HEK293 (cell line): Measurements from ENCODE around the gene RSRC2.

Source experiments
- CTCF ChIA-PET: fragments of 350-600 bp; formaldehyde crosslinking; extraction: SDS; loops from one replicate; lab custom pipeline; 2021; ENCODE audit warnings: antibody characterized with exemption; lab: Yijun Ruan, JAX
- POLR2A ChIA-PET: fragments of 300-600 bp; formaldehyde crosslinking; extraction: SDS; loops from one replicate; lab custom pipeline; 2020; ENCODE audit warnings: antibody characterized with exemption, inconsistent platforms; lab: Yijun Ruan, JAX
- H3K27ac ChIP-seq: fragments of 200-500 bp; sonication (Bioruptor generic); 2 replicates; pipeline ENCODE4 v1.5.1; 2014; ENCODE audit warnings: low read depth, low read length, control low read depth, inconsistent platforms; ENCODE audit errors: extremely low read depth
- H3K36me3 ChIP-seq, 2 experiments: fragments of 200-500 bp in 1 of 2; sonication (Bioruptor generic) in 1 of 2; 1 replicate in 1 of 2; 2 replicates in 1 of 2; pipeline ENCODE4 v1.5.1; 2014 to 2017; ENCODE audit warnings: inconsistent platforms in 2 of 2, low read length in 2 of 2; ENCODE audit not compliant: control insufficient read depth in 2 of 2, insufficient read depth in 1 of 2
- H3K4me1 ChIP-seq: fragments of 200-500 bp; sonication (Bioruptor generic); 2 replicates; pipeline ENCODE4 v1.5.1; 2014; ENCODE audit warnings: mild to moderate bottlenecking, low read length, inconsistent platforms; ENCODE audit not compliant: control insufficient read depth, insufficient read depth
- H3K4me3 ChIP-seq: 2 replicates; pipeline ENCODE4 v1.5.1; 2011; ENCODE audit warnings: low read depth, mild to moderate bottlenecking, control low read depth, low read length, moderate library complexity
- H3K9me3 ChIP-seq: fragments of 200-500 bp; sonication (Bioruptor generic); 2 replicates; pipeline ENCODE4 v1.5.1; 2014; ENCODE audit warnings: low read depth, low read length, inconsistent platforms; ENCODE audit not compliant: control insufficient read depth, insufficient read depth
- KLF7 ChIP-seq: fragments of 450-650 bp; formaldehyde crosslinking; IDR thresholded peaks from 2 replicates; pipeline ENCODE4 v1.5.1; 2016; ENCODE audit warnings: missing biosample characterization, missing genetic modification characterization, borderline replicate concordance
- KLF8 ChIP-seq: fragments of 450-650 bp; formaldehyde crosslinking; IDR thresholded peaks from 2 replicates; pipeline ENCODE4 v1.5.1; 2016; ENCODE audit warnings: missing biosample characterization, missing genetic modification characterization
- KLF9 ChIP-seq: fragments of 450-650 bp; formaldehyde crosslinking; IDR thresholded peaks from 2 replicates; pipeline ENCODE4 v1.5.1; 2016; ENCODE audit warnings: missing biosample characterization, missing genetic modification characterization, low read depth
- PRDM1 ChIP-seq: fragments of 450-650 bp; formaldehyde crosslinking; IDR thresholded peaks from 2 replicates; pipeline ENCODE4; 2016; ENCODE audit warnings: missing biosample characterization, missing genetic modification characterization
- ZBTB1 ChIP-seq: fragments of 450-650 bp; formaldehyde crosslinking; IDR thresholded peaks from 2 replicates; pipeline ENCODE4 v1.5.1; 2016; ENCODE audit warnings: missing biosample characterization, missing genetic modification characterization
- ZNF157 ChIP-seq: fragments of 450-650 bp; formaldehyde crosslinking; IDR thresholded peaks from 2 replicates; pipeline ENCODE4 v1.5.1; 2016; ENCODE audit warnings: missing biosample characterization, missing genetic modification characterization
- ZNF16 ChIP-seq: fragments of 450-650 bp; formaldehyde crosslinking; IDR thresholded peaks from 2 replicates; pipeline ENCODE4 v1.5.1; 2016; ENCODE audit warnings: low read depth, missing biosample characterization, missing genetic modification characterization
- ZNF211 ChIP-seq: fragments of 450-650 bp; formaldehyde crosslinking; IDR thresholded peaks from 2 replicates; pipeline ENCODE4 v1.5.1; 2016; ENCODE audit warnings: low read depth, missing biosample characterization, missing genetic modification characterization
- ZNF214 ChIP-seq: fragments of 450-650 bp; formaldehyde crosslinking; IDR thresholded peaks from 2 replicates; pipeline ENCODE4 v1.5.1; 2017; ENCODE audit warnings: missing biosample characterization, mild to moderate bottlenecking, missing genetic modification characterization, borderline replicate concordance
- ZNF266 ChIP-seq: fragments of 450-650 bp; formaldehyde crosslinking; IDR thresholded peaks from 2 replicates; pipeline ENCODE4 v1.5.1; 2016; ENCODE audit warnings: missing biosample characterization, missing genetic modification characterization, low read depth
- ZNF311 ChIP-seq: fragments of 450-650 bp; formaldehyde crosslinking; IDR thresholded peaks from 2 replicates; pipeline ENCODE4 v1.5.1; 2017; ENCODE audit warnings: missing biosample characterization, missing genetic modification characterization, borderline replicate concordance
- ZNF404 ChIP-seq: fragments of 450-650 bp; formaldehyde crosslinking; IDR thresholded peaks from 2 replicates; pipeline ENCODE4 v1.5.1; 2017; ENCODE audit warnings: missing biosample characterization, missing genetic modification characterization
- ZNF530 ChIP-seq: fragments of 450-650 bp; formaldehyde crosslinking; IDR thresholded peaks from 2 replicates; pipeline ENCODE4 v1.5.1; 2016; ENCODE audit warnings: low read depth, missing biosample characterization, missing genetic modification characterization
- ZNF626 ChIP-seq: fragments of 450-650 bp; sonication (Bioruptor Pico); formaldehyde crosslinking; IDR thresholded peaks from 2 replicates; pipeline ENCODE4 v1.5.1; 2018; ENCODE audit warnings: missing biosample characterization, missing genetic modification characterization, inconsistent platforms
- ZNF629 ChIP-seq: fragments of 450-650 bp; formaldehyde crosslinking; IDR thresholded peaks from 2 replicates; pipeline ENCODE4 v1.5.1; 2017; ENCODE audit warnings: missing biosample characterization, missing genetic modification characterization
- TF ChIP-seq, protein P1 (sequence below): fragments of 450-650 bp; formaldehyde crosslinking; IDR thresholded peaks from 2 replicates; pipeline ENCODE4 v1.5.1; 2017; ENCODE audit warnings: missing biosample characterization, mild to moderate bottlenecking, missing genetic modification characterization, moderate library complexity
- TF ChIP-seq, protein P2 (sequence below): fragments of 450-650 bp; formaldehyde crosslinking; IDR thresholded peaks from 2 replicates; pipeline ENCODE4 v1.5.1; 2016; ENCODE audit warnings: missing biosample characterization, missing genetic modification characterization
- TF ChIP-seq, protein P3 (sequence below): fragments of 450-650 bp; formaldehyde crosslinking; IDR thresholded peaks from 2 replicates; pipeline ENCODE4; 2016; ENCODE audit warnings: missing biosample characterization, missing genetic modification characterization

Gene RSRC2

DNA sequence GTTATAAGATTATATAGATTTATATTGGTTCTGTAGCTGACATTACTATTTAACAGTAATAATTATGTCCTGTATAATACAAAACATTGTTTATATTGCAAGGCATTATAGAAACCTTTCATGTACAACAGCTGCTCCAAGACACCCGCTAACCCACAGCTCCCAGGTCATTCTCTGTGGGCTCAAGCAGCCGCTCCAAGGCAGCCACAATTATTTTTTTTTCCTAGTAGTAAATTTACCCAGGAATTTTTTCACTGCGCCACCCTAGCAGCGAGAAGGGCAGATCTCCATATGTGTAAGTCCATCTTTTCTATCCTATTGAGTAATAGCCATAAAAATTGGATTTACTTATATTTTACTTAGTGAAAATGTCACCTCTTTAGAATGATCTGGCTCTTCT is 36.6 kb upstream of the RSRC2 start:
- H3K9me3 ChIP-seq, result no peaks in the 10 kb centered on the region
- POLR2A ChIA-PET, result interaction anchor here (0.6 kb wide), 1 partner anchor 119 kb away, joined by 4 read pairs; no protein-coding TSS in a partner anchor
- H3K27ac ChIP-seq, result no peak overlapping the region
- H3K36me3 ChIP-seq, result peaks cover 67 to 76% of the 10 kb centered on the region in 2 experiments
- no peak overlapping the region for H3K4me3 ChIP-seq
- no peak for TF ChIP-seq ZNF404
- TF ChIP-seq ZNF629 (tag by site-specific recombination), result no peak
- no peak for TF ChIP-seq ZNF311
- no peak for TF ChIP-seq KLF8 (tag by site-specific recombination)
- TF ChIP-seq, protein P1, sequence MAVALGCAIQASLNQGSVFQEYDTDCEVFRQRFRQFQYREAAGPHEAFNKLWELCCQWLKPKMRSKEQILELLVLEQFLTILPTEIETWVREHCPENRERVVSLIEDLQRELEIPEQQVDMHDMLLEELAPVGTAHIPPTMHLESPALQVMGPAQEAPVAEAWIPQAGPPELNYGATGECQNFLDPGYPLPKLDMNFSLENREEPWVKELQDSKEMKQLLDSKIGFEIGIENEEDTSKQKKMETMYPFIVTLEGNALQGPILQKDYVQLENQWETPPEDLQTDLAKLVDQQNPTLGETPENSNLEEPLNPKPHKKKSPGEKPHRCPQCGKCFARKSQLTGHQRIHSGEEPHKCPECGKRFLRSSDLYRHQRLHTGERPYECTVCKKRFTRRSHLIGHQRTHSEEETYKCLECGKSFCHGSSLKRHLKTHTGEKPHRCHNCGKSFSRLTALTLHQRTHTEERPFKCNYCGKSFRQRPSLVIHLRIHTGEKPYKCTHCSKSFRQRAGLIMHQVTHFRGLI (tag by site-specific recombination), result no peak
- no peak for TF ChIP-seq ZNF266 (tag by site-specific recombination)
- no peak for TF ChIP-seq ZNF16 (tag by site-specific recombination)
- TF ChIP-seq, protein P2, sequence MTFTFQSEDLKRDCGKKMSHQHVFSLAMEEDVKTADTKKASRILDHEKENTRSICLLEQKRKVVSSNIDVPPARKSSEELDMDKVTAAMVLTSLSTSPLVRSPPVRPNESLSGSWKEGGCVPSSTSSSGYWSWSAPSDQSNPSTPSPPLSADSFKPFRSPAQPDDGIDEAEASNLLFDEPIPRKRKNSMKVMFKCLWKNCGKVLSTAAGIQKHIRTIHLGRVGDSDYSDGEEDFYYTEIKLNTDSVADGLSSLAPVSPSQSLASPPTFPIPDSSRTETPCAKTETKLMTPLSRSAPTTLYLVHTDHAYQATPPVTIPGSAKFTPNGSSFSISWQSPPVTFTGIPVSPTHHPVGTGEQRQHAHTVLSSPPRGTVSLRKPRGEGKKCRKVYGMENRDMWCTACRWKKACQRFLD (tag by site-specific recombination), result no peak
- no peak for TF ChIP-seq KLF7 (tag by site-specific recombination)
- TF ChIP-seq, all 188 proteins: peak for 0
- H3K4me1 ChIP-seq, result no peaks in the 10 kb centered on the region
- CTCF ChIA-PET, result interaction anchor here (0.7 kb wide), 1 partner anchor 9 kb away, joined by 3 read pairs; no protein-coding TSS in a partner anchor

DNA sequence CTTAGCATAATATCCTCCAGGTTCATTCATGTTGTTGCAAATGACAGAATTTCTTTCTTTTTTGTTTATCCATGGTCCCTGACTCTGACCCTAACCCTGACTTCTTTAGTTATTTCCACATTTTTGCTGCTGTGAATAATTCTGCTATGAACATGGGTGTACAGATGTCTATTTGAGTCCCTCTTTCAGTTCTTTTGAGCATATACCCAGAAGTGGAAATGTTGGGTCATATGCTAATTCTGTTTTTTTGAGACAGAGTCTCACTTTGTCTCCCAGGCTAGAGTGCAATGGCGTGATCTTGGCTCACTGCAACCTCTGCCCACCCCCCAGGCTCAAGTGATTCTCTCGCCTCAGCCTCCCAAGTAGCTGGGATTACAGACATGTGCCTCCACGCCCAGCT is 33.4 kb upstream of the RSRC2 start:
- TF ChIP-seq ZNF157 (tag by site-specific recombination) (no peak), KLF9 (tag by site-specific recombination) (no peak), ZNF214 (tag by site-specific recombination) (no peak), ZBTB1 (tag by site-specific recombination) (no peak), ZNF530 (tag by site-specific recombination) (no peak), PRDM1 (tag by site-specific recombination) (no peak), ZNF211 (tag by site-specific recombination) (no peak), KLF7 (tag by site-specific recombination) (no peak), ZNF629 (tag by site-specific recombination) (no peak), ZNF626 (tag by site-specific recombination) (no peak)
- TF ChIP-seq, protein P3, sequence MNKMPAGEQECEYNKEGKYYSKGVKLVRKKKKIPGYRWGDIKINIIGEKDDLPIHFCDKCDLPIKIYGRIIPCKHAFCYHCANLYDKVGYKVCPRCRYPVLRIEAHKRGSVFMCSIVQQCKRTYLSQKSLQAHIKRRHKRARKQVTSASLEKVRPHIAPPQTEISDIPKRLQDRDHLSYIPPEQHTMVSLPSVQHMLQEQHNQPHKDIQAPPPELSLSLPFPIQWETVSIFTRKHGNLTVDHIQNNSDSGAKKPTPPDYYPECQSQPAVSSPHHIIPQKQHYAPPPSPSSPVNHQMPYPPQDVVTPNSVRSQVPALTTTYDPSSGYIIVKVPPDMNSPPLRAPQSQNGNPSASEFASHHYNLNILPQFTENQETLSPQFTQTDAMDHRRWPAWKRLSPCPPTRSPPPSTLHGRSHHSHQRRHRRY (tag by site-specific recombination), result no peak
- CTCF ChIA-PET, result no interaction called here
- Histone ChIP-seq H3K27ac (no peak overlapping the region), H3K9me3 (no peaks in the 10 kb centered on the region), H3K4me1 (no peaks in the 10 kb centered on the region), H3K4me3 (no peak overlapping the region), H3K36me3 (peaks cover 80% of the 10 kb centered on the region in 2 experiments)
- POLR2A ChIA-PET, result no interaction called here
